Smooth muscle cell (in vitro differentiated cells): ENCODE data around the gene MICOS13. TPM values are rescaled to one million over a fixed set of nuclear protein-coding genes. Genes with fewer than 3 reads are reported as not detected.

Experiments used
- DNase-seq: peaks from one replicate; lab custom pipeline; 2025; ENCODE audit not compliant: unreplicated experiment; lab: John Stamatoyannopoulos, UW
- H2AFZ ChIP-seq: fragments of 200-600 bp; sonication (generic); 2 replicates; pipeline ENCODE4 v1.6.0; 2016; ENCODE audit warnings: antibody characterized with exemption, low read depth, mild to moderate bottlenecking
- H3F3A ChIP-seq: fragments of 200-600 bp; sonication (generic); 2 replicates; pipeline ENCODE4 v1.6.0; 2017; ENCODE audit warnings: antibody characterized with exemption, low read depth
- H3K27ac ChIP-seq: fragments of 200-600 bp; sonication (generic); 2 replicates; pipeline ENCODE4 v1.5.1; 2016; ENCODE audit warnings: low read depth, mild to moderate bottlenecking
- H3K27me3 ChIP-seq: fragments of 200-600 bp; sonication (generic); 2 replicates; pipeline ENCODE4 v1.6.1; 2016; ENCODE audit warnings: low read depth, mild to moderate bottlenecking
- H3K36me3 ChIP-seq: fragments of 200-600 bp; sonication (generic); 2 replicates; pipeline ENCODE4 v1.5.1; 2016; ENCODE audit warnings: low read depth
- H3K4me1 ChIP-seq: fragments of 200-600 bp; sonication (generic); 2 replicates; pipeline ENCODE4 v1.5.1; 2016; ENCODE audit warnings: low read depth
- H3K4me2 ChIP-seq: fragments of 200-600 bp; sonication (generic); 2 replicates; pipeline ENCODE4 v1.6.0; 2016; ENCODE audit warnings: mild to moderate bottlenecking
- H3K4me3 ChIP-seq: fragments of 200-600 bp; sonication (generic); 2 replicates; pipeline ENCODE4 v1.5.1; 2016; ENCODE audit warnings: mild to moderate bottlenecking
- H3K79me2 ChIP-seq: fragments of 200-600 bp; sonication (generic); 2 replicates; pipeline ENCODE4 v1.6.0; 2016; ENCODE audit warnings: low read depth, mild to moderate bottlenecking
- H3K9ac ChIP-seq: fragments of 200-600 bp; sonication (generic); 2 replicates; pipeline ENCODE4 v1.6.0; 2016; ENCODE audit warnings: low read depth
- H3K9me3 ChIP-seq: fragments of 200-600 bp; sonication (generic); replicated peaks from 2 replicates; pipeline ENCODE4 v1.5.1; 2016; ENCODE audit warnings: low read depth
- H4K20me1 ChIP-seq: fragments of 200-600 bp; sonication (generic); 2 replicates; pipeline ENCODE4 v1.6.0; 2016; ENCODE audit warnings: low read depth
- WGBS: methylation state at CpG from one replicate; pipeline ENCODE4 v1.1.7; 2016; ENCODE audit warnings: low lambda C conversion rate; 5-methylcytosine and 5-hydroxymethylcytosine counted together
- polyA plus RNA-seq: library from polyadenylated mRNA; unstranded; fragments of >200 nt; fragmentation: Nextera tagmentation; extraction: Ambion mirVana; gene quantifications from 2 replicates; pipeline ENCODE4 v1.2.1, GENCODE V29; 2016
- total RNA-seq: library from RNA; depleted of rRNA; stranded (reverse); fragments of >200 nt; gene quantifications from 2 replicates; pipeline ENCODE4 v1.2.3, GENCODE V29; 2014
- TF ChIP-seq, protein P1 (sequence below): fragments of 200-600 bp; sonication (generic); IDR thresholded peaks from 2 replicates; pipeline ENCODE4 v1.5.1; 2017; ENCODE audit warnings: borderline replicate concordance, mild to moderate bottlenecking, antibody characterized with exemption; ENCODE audit not compliant: insufficient read depth, poor library complexity, severe bottlenecking

Gene MICOS13
- total and polyA plus RNA-seq, 2 experiments from 2014 or later, result 45.2 to 151 TPM

DNA sequence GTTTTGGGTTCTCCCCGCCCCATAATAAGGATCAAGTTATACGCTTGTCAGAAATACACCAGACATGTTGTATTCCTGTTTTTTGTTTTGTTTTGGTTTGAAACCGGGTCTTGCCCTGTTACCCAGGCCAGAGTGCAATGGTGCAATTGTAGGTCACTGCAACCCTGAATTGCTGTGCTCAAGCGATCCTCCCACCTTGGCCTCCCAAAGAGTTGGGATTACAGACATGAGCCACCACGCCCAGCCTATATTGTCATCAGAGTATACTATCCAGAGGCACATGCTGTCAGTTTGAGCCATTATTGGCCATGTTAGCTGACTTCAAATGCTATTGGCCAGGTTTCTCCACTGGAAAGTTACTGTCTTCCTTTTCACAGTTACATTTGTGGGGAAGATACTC lies 47.7 kb downstream of the MICOS13 start:
- H3K9ac ChIP-seq, result no peak overlapping the region

DNA sequence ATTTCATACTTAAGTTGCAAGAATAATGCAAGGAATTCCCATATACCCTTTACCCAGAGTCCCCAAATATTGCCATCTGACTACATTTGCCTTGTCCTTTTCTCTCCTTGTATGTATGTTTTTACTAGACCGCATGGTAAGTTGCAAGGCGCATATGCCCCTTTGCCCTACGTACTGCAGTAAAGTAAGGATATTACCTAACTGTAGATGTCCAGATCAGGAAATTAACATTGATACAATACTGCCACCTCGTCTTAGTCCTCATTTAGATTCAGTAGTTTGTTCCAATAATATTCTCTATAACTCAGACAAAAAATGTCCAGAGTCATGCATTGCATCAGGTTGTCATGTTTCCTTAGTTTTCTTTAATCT lies 48.1 kb downstream of the MICOS13 start:
- Histone ChIP-seq H3K9me3 (no peaks in the 10 kb centered on the region), H2AFZ (no peak overlapping the region), H3K79me2 (peaks cover 99% of the 10 kb centered on the region), H3K4me3 (no peak overlapping the region), H3K27ac (no peak overlapping the region), H3K9ac (no peak overlapping the region), H3K36me3 (no peaks in the 10 kb centered on the region), H3F3A (no peaks in the 10 kb centered on the region), H4K20me1 (peaks cover 98% of the 10 kb centered on the region), H3K4me1 (peaks cover under 1% of the 10 kb centered on the region), H3K4me2 (no peak overlapping the region), H3K27me3 (no peaks in the 10 kb centered on the region)
- WGBS, result 90% methylated on average over 4 of the region's 4 CpGs
- TF ChIP-seq, protein P1, sequence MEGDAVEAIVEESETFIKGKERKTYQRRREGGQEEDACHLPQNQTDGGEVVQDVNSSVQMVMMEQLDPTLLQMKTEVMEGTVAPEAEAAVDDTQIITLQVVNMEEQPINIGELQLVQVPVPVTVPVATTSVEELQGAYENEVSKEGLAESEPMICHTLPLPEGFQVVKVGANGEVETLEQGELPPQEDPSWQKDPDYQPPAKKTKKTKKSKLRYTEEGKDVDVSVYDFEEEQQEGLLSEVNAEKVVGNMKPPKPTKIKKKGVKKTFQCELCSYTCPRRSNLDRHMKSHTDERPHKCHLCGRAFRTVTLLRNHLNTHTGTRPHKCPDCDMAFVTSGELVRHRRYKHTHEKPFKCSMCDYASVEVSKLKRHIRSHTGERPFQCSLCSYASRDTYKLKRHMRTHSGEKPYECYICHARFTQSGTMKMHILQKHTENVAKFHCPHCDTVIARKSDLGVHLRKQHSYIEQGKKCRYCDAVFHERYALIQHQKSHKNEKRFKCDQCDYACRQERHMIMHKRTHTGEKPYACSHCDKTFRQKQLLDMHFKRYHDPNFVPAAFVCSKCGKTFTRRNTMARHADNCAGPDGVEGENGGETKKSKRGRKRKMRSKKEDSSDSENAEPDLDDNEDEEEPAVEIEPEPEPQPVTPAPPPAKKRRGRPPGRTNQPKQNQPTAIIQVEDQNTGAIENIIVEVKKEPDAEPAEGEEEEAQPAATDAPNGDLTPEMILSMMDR, result no peak
- DNase-seq, result no peak

More for the DNA sequence above, 47.7 kb downstream of the MICOS13 start:
- Histone ChIP-seq H3K4me2 (no peak overlapping the region), H2AFZ (no peak overlapping the region), H3K9me3 (no peaks in the 10 kb centered on the region), H3K79me2 (peaks cover 99% of the 10 kb centered on the region), H3K36me3 (no peaks in the 10 kb centered on the region), H3K27ac (no peak overlapping the region), H3K27me3 (no peaks in the 10 kb centered on the region), H3F3A (peaks cover 2% of the 10 kb centered on the region), H3K4me1 (no peaks in the 10 kb centered on the region), H3K4me3 (no peak overlapping the region), H4K20me1 (peaks cover 98% of the 10 kb centered on the region)
- 96% methylated on average over 5 of the region's 5 CpGs for WGBS
- no peak for DNase-seq
- TF ChIP-seq, protein P1, result no peak

DNA sequence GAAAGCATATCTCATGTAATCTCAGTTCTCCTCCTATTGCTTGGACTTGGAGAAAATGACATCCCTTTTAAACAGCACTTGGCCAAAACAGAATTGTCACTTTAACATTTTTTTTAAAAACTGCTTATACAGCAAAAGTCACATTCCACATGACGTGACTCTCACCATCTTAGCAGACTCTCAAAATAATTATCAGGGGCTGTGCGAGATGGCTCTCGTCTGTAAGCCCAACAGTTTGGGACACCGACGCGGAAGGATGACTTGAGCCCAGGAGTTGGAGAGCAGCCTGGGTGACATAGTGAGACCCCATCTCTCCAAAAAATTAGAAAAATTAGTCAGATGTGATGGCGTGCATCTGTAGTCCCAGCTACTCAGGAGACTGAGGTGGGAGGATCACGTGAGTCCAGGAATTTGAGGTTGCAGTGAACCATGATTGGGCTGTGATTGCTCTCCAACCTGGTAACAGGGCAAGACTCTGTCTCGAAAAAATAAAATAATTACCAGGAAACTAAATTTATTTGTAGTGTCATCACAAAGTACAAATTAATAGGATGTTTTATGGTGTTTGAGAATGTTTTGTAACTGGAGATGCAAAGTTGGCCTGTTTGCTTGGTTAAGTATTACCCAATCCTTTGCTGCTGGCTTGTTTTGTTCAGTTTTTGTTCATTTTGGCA lies 48.6 kb downstream of the MICOS13 start:
- peaks cover 2% of the 10 kb centered on the region for H3K4me1 ChIP-seq
- no peaks in the 10 kb centered on the region for H3K36me3 ChIP-seq
- no peaks in the 10 kb centered on the region for H3K9me3 ChIP-seq
- no peak overlapping the region for H3K4me2 ChIP-seq
- TF ChIP-seq, protein P1, result no peak
- H3F3A ChIP-seq, result no peaks in the 10 kb centered on the region
- no peak overlapping the region for H3K4me3 ChIP-seq
- no peak for DNase-seq
- no peak overlapping the region for H3K9ac ChIP-seq
- H4K20me1 ChIP-seq, result peaks cover 98% of the 10 kb centered on the region
- peak overlapping the region; percentile 0 for H3K27ac ChIP-seq
- 85% methylated on average over 9 of the region's 9 CpGs for WGBS
- no peak overlapping the region for H2AFZ ChIP-seq
- H3K79me2 ChIP-seq, result peaks cover 99% of the 10 kb centered on the region
- H3K27me3 ChIP-seq, result no peaks in the 10 kb centered on the region

DNA sequence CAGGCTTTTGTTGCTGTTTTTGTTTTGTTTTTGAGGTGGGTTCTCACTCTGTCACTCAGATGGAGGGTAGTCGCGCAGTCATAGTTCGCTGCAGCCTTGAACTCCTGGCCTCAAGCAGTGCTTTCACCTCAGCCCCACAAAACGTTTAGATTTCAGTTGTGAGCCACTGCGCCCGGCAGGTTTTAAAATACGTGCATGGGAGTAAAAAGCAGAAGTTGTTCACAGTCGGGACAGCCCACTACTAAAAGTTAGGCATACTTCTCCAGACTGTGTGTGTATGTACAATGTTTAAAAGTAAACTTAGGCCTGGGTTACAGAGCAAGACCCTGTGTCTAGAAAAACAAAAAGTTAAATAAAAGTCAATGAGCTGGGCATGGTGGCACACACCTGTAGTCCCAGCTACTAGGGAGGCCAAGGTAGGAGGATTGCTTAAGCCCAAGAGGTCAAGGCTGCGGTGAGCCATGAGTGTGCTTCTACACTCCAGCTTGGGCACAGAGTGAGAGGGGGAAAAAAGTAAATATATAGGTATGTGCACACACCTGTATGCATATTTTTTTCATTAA lies 51.3 kb downstream of the MICOS13 start:
- Histone ChIP-seq H3K27me3 (no peaks in the 10 kb centered on the region), H3K27ac (no peak overlapping the region), H2AFZ (no peak overlapping the region), H3K9me3 (no peaks in the 10 kb centered on the region), H4K20me1 (peaks cover 98% of the 10 kb centered on the region), H3K4me2 (no peak overlapping the region), H3K4me3 (no peak overlapping the region), H3K4me1 (peaks cover 21% of the 10 kb centered on the region), H3K9ac (no peak overlapping the region), H3F3A (peaks cover 2% of the 10 kb centered on the region), H3K79me2 (peaks cover 99% of the 10 kb centered on the region), H3K36me3 (no peaks in the 10 kb centered on the region)
- TF ChIP-seq, protein P1, result no peak
- 96% methylated on average over 9 of the region's 9 CpGs for WGBS
- no peak for DNase-seq
